Thoracic aorta (tissue), 2 donors: ENCODE measurements around the gene CSTF1. TPM values are rescaled to one million over a fixed set of nuclear protein-coding genes. Genes with fewer than 3 reads are reported as not detected.
A peak's percentile ranks its signal among the peaks of the same experiment; 100 is the strongest.
"Not testable (repeated sequence)": the region's sequence is repeated elsewhere in the genome, so short reads cannot be mapped to it uniquely, and the experiment has no call there.

Experiments
- ATAC-seq: fragments of 150-250 bp; one replicate; pipeline ENCODE4 v1.8.0; 2017; ENCODE audit warnings: low read depth; ENCODE audit not compliant: insufficient number of reproducible peaks, low FRiP score
- DNase-seq: peaks from one replicate; pipeline ENCODE4 v3.0.0-alpha.2; 2020; ENCODE audit warnings: low spot score
- H3K27ac ChIP-seq, 2 donors: fragments of 200-600 bp; sonication (generic); 1 replicate in 1 of 2; 2 replicates in 1 of 2; pipeline ENCODE4 v1.5.1; 2016; ENCODE audit warnings: mild to moderate bottlenecking in 2 of 2, moderate library complexity in 2 of 2
- H3K27me3 ChIP-seq: fragments of 200-600 bp; sonication (generic); replicated peaks from 2 replicates; pipeline ENCODE4 v1.6.0; 2016; ENCODE audit warnings: mild to moderate bottlenecking; ENCODE audit not compliant: insufficient read depth
- H3K36me3 ChIP-seq: fragments of 200-600 bp; sonication (generic); one replicate; pipeline ENCODE4 v1.5.1; 2016
- H3K4me1 ChIP-seq, 2 donors: fragments of 200-600 bp; sonication (generic); 1 replicate in 1 of 2; 2 replicates in 1 of 2; pipeline versions ENCODE4 v1.5.1 to v1.6.0; 2016; ENCODE audit warnings: low read depth in 2 of 2, mild to moderate bottlenecking in 1 of 2; ENCODE audit not compliant: control insufficient read depth in 1 of 2
- H3K4me3 ChIP-seq: fragments of 200-600 bp; sonication (generic); 2 replicates; pipeline ENCODE4 v1.5.1; 2016; ENCODE audit warnings: mild to moderate bottlenecking
- H3K9me3 ChIP-seq: fragments of 200-600 bp; sonication (generic); 2 replicates; pipeline ENCODE4 v1.5.1; 2016
- CTCF ChIP-seq: fragments of 200-600 bp; sonication (generic); IDR thresholded peaks from one replicate; pipeline ENCODE4 v1.5.1; 2019; ENCODE audit warnings: antibody characterized with exemption
- total RNA-seq, 2 donors: library from RNA; depleted of rRNA; stranded (reverse); fragments of >200 nt; gene quantifications; one replicate each; pipeline versions ENCODE4 v1.1.0 to v1.2.3, GENCODE V29; 2016

Gene CSTF1
- total RNA-seq, 2 donors from 2014 or later = 4.6 to 22.5 TPM

DNA sequence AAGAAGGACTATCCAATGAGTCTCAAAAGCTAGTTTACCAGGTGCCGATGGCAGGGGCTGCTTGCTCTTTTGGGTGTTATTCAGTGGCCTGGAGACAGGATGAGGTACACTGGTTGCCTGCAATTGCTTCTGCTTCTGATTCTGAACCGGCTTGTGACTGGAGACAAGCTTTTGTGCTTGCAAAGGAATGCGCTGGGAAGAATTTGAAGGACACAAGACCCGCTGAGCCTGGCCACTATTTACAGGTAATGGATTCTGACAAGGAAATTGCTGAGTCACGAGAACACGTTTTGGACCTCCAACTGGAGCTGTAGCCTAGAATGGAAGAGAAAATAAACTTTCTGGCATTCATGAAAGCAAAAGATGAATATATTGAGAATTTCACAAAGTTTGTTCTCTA is 6.2 kb upstream of the CSTF1 start:
- no peak for TF ChIP-seq CTCF
- Histone ChIP-seq H3K4me3 (no peak overlapping the region), H3K9me3 (no peaks in the 10 kb centered on the region), H3K27me3 (no peaks in the 10 kb centered on the region), H3K36me3 (no peaks in the 10 kb centered on the region), H3K4me1 (peaks cover 0 to 4% of the 10 kb centered on the region in 2 donors), H3K27ac (no peak overlapping the region)
- DNase-seq = no peak
- ATAC-seq = no peak

DNA sequence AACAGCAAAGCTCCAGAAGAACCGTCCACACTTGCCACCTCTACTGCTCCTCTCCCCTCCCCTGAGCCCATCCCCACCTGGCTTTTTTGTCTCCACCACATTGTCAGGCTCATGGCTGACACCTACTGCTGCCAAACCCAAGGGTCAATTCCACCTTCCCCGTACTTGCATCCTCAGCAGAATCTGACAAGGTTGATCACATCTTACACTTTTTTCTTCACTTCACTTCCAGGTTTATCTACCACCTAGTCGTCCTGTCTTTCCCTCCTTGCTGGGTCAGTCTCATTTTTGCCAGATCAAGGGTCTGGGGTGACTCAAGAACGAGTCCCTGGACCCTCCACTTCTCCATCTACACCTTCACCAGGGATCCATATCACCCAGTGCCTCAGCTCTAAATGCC is 3.6 kb upstream of the CSTF1 start:
- Histone ChIP-seq H3K36me3 (no peaks in the 10 kb centered on the region), H3K27ac (no peak overlapping the region), H3K9me3 (no peaks in the 10 kb centered on the region), H3K4me1 (peaks cover 9 to 17% of the 10 kb centered on the region in 2 donors), H3K4me3 (no peak overlapping the region), H3K27me3 (no peaks in the 10 kb centered on the region)
- no peak for ATAC-seq
- no peak for TF ChIP-seq CTCF
- no peak for DNase-seq

DNA sequence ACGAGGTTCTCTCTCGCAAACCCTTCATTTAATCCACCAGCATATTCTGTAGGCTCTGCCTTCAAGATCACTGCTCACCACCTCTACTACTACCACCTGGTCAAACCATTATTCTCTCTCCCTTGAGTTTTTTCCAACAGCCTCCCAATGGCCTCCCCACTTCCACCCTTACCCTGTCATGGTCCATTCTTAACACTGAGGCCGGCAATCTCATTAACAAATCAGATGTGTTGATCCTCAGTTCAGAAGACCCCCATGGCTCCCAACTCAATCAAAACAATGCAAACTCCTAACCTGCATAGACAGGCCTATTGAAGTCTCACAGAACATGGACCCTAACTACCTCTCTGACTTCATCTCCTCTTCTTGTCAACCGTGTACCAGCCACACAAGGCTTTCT is 2.6 kb upstream of the CSTF1 start:
- no peak for ATAC-seq

GRCh38 chr20:56390396-56390795 is 2.0 kb upstream of the CSTF1 start:
- not testable (repeated sequence) for DNase-seq, ATAC-seq

More for the DNA sequence above, 2.6 kb upstream of the CSTF1 start:
- Histone ChIP-seq H3K27me3 (no peaks in the 10 kb centered on the region), H3K36me3 (no peaks in the 10 kb centered on the region), H3K9me3 (no peaks in the 10 kb centered on the region), H3K4me1 (peaks cover 14 to 20% of the 10 kb centered on the region in 2 donors), H3K4me3 (no peak overlapping the region), H3K27ac (no peak overlapping the region)
- no peak for TF ChIP-seq CTCF
- no peak for DNase-seq

DNA sequence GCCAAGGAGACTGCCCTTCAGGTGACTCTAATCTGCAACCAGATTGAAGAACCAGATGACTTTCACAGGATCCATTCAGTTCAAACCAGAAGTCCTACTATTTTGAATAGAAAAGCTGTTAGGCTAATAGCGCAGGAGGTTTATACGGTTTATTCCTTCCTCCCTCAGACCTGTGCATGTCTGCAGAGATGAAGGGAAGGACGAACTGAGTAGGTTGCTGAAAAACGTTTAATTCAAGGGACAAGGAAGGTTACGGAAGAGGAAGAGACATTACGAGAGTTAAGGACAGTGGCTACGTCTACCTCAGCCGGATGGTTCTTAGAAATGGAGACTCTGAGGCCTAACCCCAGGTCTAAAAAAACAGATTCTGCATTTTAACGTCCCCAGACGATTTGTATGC is 1.4 kb upstream of the CSTF1 start:
- DNase-seq = no peak
- no peak for TF ChIP-seq CTCF

More at GRCh38 chr20:56390396-56390795, 2.0 kb upstream of the CSTF1 start:
- H3K27me3 ChIP-seq, H3K36me3 ChIP-seq, H3K27ac ChIP-seq, H3K9me3 ChIP-seq, H3K4me3 ChIP-seq: not testable (repeated sequence)
- H3K4me1 ChIP-seq = peaks cover 14 to 20% of the 10 kb centered on the region in 2 donors

DNA sequence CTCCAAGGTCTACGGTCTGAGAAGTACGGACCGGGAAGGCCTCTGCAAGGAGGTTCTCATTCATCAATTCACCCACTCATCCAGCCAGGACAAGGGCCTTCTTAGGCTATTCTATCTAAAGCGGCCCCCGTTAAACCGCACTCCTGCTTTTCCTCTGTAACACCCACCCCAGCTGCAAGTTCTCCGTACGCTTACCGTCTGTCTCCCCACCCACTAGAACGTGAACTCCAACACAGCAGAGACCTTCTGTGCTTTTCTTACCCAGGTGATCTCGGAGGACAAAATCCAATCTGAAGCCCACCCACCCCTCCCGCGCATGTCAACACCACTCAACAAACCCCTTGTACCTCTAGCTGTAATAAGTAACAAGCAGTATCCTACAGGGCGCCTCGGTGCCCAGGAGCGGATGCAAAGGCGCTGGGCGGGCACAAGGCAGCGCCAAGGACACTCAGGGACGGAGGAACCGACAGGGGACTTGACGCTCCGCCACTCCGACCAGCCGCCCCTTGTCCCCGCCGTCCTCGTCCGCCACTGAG is 781 bp upstream of the CSTF1 start:
- H3K27me3 ChIP-seq = no peaks in the 10 kb centered on the region
- H3K9me3 ChIP-seq = no peaks in the 10 kb centered on the region
- H3K27ac ChIP-seq = peak overlapping the region; percentile 77 to 82
- H3K4me1 ChIP-seq = peaks cover 14 to 20% of the 10 kb centered on the region in 2 donors
- DNase-seq (no peak), ATAC-seq (no peak)
- peaks cover under 1% of the 10 kb centered on the region for H3K36me3 ChIP-seq
- peak overlapping the region; percentile 84 for H3K4me3 ChIP-seq
- no peak for TF ChIP-seq CTCF

More for the DNA sequence above, 1.4 kb upstream of the CSTF1 start:
- peaks cover 14 to 20% of the 10 kb centered on the region in 2 donors for H3K4me1 ChIP-seq
- H3K27ac ChIP-seq = no peak overlapping the region
- peak overlapping the region; percentile 84 for H3K4me3 ChIP-seq
- no peaks in the 10 kb centered on the region for H3K9me3 ChIP-seq
- H3K36me3 ChIP-seq = no peaks in the 10 kb centered on the region
- no peak for ATAC-seq
- no peaks in the 10 kb centered on the region for H3K27me3 ChIP-seq
